Lung (tissue), 12 donors: ENCODE results near the gene AMBRA1. TPM values are rescaled to one million over a fixed set of nuclear protein-coding genes. Genes with fewer than 3 reads are reported as not detected.

Experiments used
- ATAC-seq: fragments of 200-7000 bp; cut with Tn5 transposase; one replicate; pipeline ENCODE4 v1.9.1; 2020; ENCODE audit warnings: moderate number of reproducible peaks; ENCODE audit not compliant: insufficient read depth, low FRiP score
- DNase-seq, 3 donors: peaks; one replicate each; pipeline ENCODE4 v3.0.0-alpha.2; 2013 to 2017
- H3K27ac ChIP-seq, 2 donors: one replicate each; pipeline ENCODE4 v1.5.1; 2013; ENCODE audit warnings: mild to moderate bottlenecking in 2 of 2, moderate library complexity in 2 of 2, control low read depth in 1 of 2, inconsistent platforms in 1 of 2, low read depth in 1 of 2, low read length in 1 of 2
- H3K27me3 ChIP-seq, 3 donors: one replicate each; pipeline ENCODE4 v1.5.1; 2013; ENCODE audit warnings: low read length in 2 of 3; ENCODE audit not compliant: control insufficient read depth in 3 of 3, insufficient read depth in 3 of 3
- H3K36me3 ChIP-seq, 4 donors: one replicate each; pipeline ENCODE4 v1.5.1; 2013; ENCODE audit warnings: low read length in 4 of 4, mild to moderate bottlenecking in 1 of 4, moderate library complexity in 1 of 4; ENCODE audit not compliant: control insufficient read depth in 4 of 4, insufficient read depth in 4 of 4
- H3K4me1 ChIP-seq, 5 donors: one replicate each; pipeline ENCODE4 v1.5.1; 2013; ENCODE audit warnings: low read length in 5 of 5, mild to moderate bottlenecking in 2 of 5, moderate library complexity in 1 of 5; ENCODE audit not compliant: control insufficient read depth in 5 of 5, insufficient read depth in 5 of 5
- H3K4me3 ChIP-seq: one replicate; pipeline ENCODE4 v1.5.1; 2013; ENCODE audit warnings: mild to moderate bottlenecking, control low read depth, moderate library complexity
- H3K9ac ChIP-seq, 2 donors: one replicate each; pipeline ENCODE4 v1.5.1; 2013; ENCODE audit warnings: low read length in 2 of 2, control low read depth in 1 of 2; ENCODE audit not compliant: insufficient read depth in 1 of 2
- H3K9me3 ChIP-seq, 4 donors: one replicate each; pipeline ENCODE4 v1.5.1; 2013; ENCODE audit warnings: low read length in 3 of 4, mild to moderate bottlenecking in 1 of 4, moderate library complexity in 1 of 4; ENCODE audit not compliant: control insufficient read depth in 4 of 4, insufficient read depth in 3 of 4
- CTCF ChIP-seq: IDR thresholded peaks from 2 replicates; pipeline ENCODE4 v1.5.1; 2012; ENCODE audit warnings: mild to moderate bottlenecking; ENCODE audit errors: control extremely low read depth, extremely low read depth
- WGBS, 2 donors: extraction: QIAGEN DNeasy Blood & Tissue Kit; methylation state at CpG; one replicate each; pipeline ENCODE4 v1.1.7; 2013; 5-methylcytosine and 5-hydroxymethylcytosine counted together
- polyA plus RNA-seq, 2 donors: library from polyadenylated mRNA; stranded (reverse); fragments of 200-250 nt; gene quantifications; one replicate each; pipeline ENCODE4 v1.2.1, GENCODE V29; 2013
- total RNA-seq, 2 donors: library from RNA; depleted of rRNA in 1 of 2; stranded (reverse); fragments of >200 nt in 1 of 2; gene quantifications; one replicate each; pipeline ENCODE4 v1.2.1, GENCODE V29; 2014 to 2021
- donor health status: control.
- donor health status: control.
- donor health status: Bipolar disorder and iron deficiency.
- donor health status: healthy.
- donor health status: DM: yes; HTN: yes; CAD: no.

Gene AMBRA1
- total and polyA plus RNA-seq, 4 donors, result 7.4 to 41.2 (median 23.7) TPM

- TF ChIP-seq CTCF, result no peak
- 84 to 95% methylated on average over 1 of the region's 1 CpG for WGBS, 2 donors
- H3K27me3 ChIP-seq, result no peaks in the 10 kb centered on the region
- H3K9ac ChIP-seq, result no peak overlapping the region
- H3K27ac ChIP-seq, result no peak overlapping the region
- H3K4me3 ChIP-seq, result no peak overlapping the region
- H3K4me1 ChIP-seq, result peaks cover 0 to 7% (median 0%) of the 10 kb centered on the region in 5 donors
- peaks cover 0 to 3% (median 0%) of the 10 kb centered on the region in 4 donors for H3K36me3 ChIP-seq
- ATAC-seq, result no peak
- no peaks in the 10 kb centered on the region for H3K9me3 ChIP-seq
- DNase-seq, result no peak
These were observed 13.7 kb upstream of the AMBRA1 start for GRCh38 chr11:46607516-46607915.

DNA sequence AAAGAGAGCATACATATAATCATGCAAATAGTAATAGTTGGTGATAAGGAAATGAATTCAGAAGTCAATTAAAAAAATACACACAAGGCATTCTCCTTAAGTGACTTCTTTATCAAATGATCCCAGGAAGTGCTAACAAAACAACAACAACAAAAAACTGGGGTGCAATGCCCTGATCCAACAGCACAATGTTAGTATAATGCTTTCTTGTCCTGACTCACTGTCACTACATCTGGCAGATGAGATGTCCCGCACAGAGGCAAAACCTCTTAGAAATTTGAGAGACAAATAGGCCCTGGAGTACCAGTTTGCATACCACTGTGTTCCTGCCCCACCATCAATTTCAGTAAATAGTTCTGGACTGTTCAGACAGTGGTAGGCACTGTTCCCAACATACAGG, 11.0 kb upstream of the AMBRA1 start:
- TF ChIP-seq CTCF, result no peak
- H3K36me3 ChIP-seq, result peaks cover 0 to 3% (median 0%) of the 10 kb centered on the region in 4 donors
- no peak for DNase-seq
- H3K27ac ChIP-seq, result no peak overlapping the region
- no peaks in the 10 kb centered on the region for H3K27me3 ChIP-seq
- 93 to 94% methylated on average over 1 of the region's 1 CpG for WGBS, 2 donors
- H3K4me1 ChIP-seq, result peaks cover 0 to 8% (median 3%) of the 10 kb centered on the region in 5 donors
- H3K9me3 ChIP-seq, result no peaks in the 10 kb centered on the region
- ATAC-seq, result no peak
- no peak overlapping the region for H3K4me3 ChIP-seq
- no peak overlapping the region for H3K9ac ChIP-seq

DNA sequence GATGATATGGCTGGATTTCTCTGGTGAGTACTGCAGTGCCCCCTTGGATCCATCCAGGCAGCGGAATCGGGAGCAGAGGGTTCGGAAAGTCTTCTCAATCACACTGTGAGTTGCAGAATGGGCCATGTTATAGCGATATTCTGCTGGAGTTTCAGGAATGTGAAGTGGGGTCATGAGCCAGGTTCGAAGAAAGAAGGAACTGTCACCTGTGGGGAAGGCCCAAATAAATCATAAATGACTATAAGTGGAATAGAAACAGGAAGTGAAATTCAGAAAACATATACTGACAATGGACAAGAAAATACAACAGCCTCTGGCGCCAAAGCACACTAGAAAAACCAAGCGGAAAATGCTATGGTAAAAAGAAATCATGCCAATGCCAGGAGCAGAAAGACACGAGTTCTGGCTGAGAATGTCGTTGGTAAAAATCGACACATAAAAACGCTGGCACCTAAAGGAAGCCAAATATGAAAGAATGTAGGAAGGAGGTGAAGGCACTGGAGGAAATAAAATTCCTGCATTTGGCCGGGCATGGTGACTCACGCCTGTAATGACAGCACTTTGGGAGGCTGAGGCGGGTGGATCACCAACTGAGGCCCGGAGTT, 10.0 kb upstream of the AMBRA1 start:
- Histone ChIP-seq H3K27ac (no peak overlapping the region), H3K27me3 (no peaks in the 10 kb centered on the region), H3K36me3 (peaks cover 0 to 3% (median 0%) of the 10 kb centered on the region in 4 donors), H3K9me3 (no peaks in the 10 kb centered on the region), H3K4me1 (peaks cover 0 to 8% (median 3%) of the 10 kb centered on the region in 5 donors), H3K9ac (no peak overlapping the region), H3K4me3 (no peak overlapping the region)
- no peak for DNase-seq
- no peak for ATAC-seq
- WGBS, 2 donors, result 89 to 90% methylated on average over 15 of the region's 15 CpGs
- no peak for TF ChIP-seq CTCF

GRCh38 chr11:46601129-46601528, 7.3 kb upstream of the AMBRA1 start:
- Histone ChIP-seq H3K27ac (no peak overlapping the region), H3K4me1 (peaks cover 0 to 8% (median 3%) of the 10 kb centered on the region in 5 donors), H3K27me3 (no peaks in the 10 kb centered on the region), H3K9me3 (no peaks in the 10 kb centered on the region), H3K36me3 (peaks cover 0 to 3% (median 0%) of the 10 kb centered on the region in 4 donors), H3K4me3 (no peak overlapping the region), H3K9ac (no peak overlapping the region)
- ATAC-seq, result no peak
- no peak for DNase-seq
- TF ChIP-seq CTCF, result no peak
- WGBS, 2 donors, result 74 to 98% methylated on average over 1 of the region's 1 CpG
